SK-N-SH treated with all-trans-retinoic acid at 6 μM for 48 hours (cell line): Measurements from ENCODE around the gene NDUFAF4.

ENCODE experiments used
- ATAC-seq: fragments of 200-7000 bp; cut with Tn5 transposase; 3 replicates; pipeline ENCODE4 v1.9.1; 2020; ENCODE audit warnings: mild to moderate bottlenecking, moderate library complexity
- ARNTL ChIP-seq: fragments of 450-650 bp; formaldehyde crosslinking; IDR thresholded peaks from 2 replicates; pipeline ENCODE4 v1.5.0; 2020; ENCODE audit warnings: low read depth, mild to moderate bottlenecking, moderate library complexity, borderline replicate concordance
- BACH2 ChIP-seq: fragments of 250-450 bp; sonication (Bioruptor Pico); IDR thresholded peaks from 2 replicates; pipeline ENCODE4 v1.9.0; 2021; ENCODE audit warnings: mild to moderate bottlenecking, borderline replicate concordance
- CREB5 ChIP-seq: fragments of 250-450 bp; sonication (Bioruptor Pico); IDR thresholded peaks from 2 replicates; pipeline ENCODE4 v1.5.1; 2020; ENCODE audit warnings: low read depth, mild to moderate bottlenecking, moderate library complexity
- CSDC2 ChIP-seq: fragments of 250-450 bp; sonication (Bioruptor Pico); IDR thresholded peaks from 2 replicates; pipeline ENCODE4 v1.5.0; 2020; ENCODE audit warnings: mild to moderate bottlenecking, moderate library complexity
- ESRRG ChIP-seq: fragments of 250-450 bp; sonication (Bioruptor Pico); IDR thresholded peaks from 2 replicates; pipeline ENCODE4 v1.6.1; 2021; ENCODE audit warnings: mild to moderate bottlenecking
- GLIS3 ChIP-seq: fragments of 250-450 bp; sonication (Bioruptor Pico); IDR thresholded peaks from 2 replicates; pipeline ENCODE4 v1.5.0; 2020; ENCODE audit warnings: mild to moderate bottlenecking, moderate library complexity
- ISL1 ChIP-seq: fragments of 250-450 bp; sonication (Bioruptor Pico); IDR thresholded peaks from 2 replicates; pipeline ENCODE4 v2.1.2; 2022; ENCODE audit warnings: mild to moderate bottlenecking, moderate library complexity
- PATZ1 ChIP-seq: fragments of 250-450 bp; sonication (Bioruptor Pico); IDR thresholded peaks from 2 replicates; pipeline ENCODE4 v1.8.0; 2020; ENCODE audit warnings: mild to moderate bottlenecking, moderate library complexity, borderline replicate concordance
- PPARA ChIP-seq: fragments of 250-450 bp; sonication (Bioruptor Pico); IDR thresholded peaks from 2 replicates; pipeline ENCODE4 v1.5.0; 2020; ENCODE audit warnings: mild to moderate bottlenecking, borderline replicate concordance
- TCF4 ChIP-seq: fragments of 250-450 bp; sonication (Bioruptor Pico); IDR thresholded peaks from 2 replicates; pipeline ENCODE4 v1.8.0; 2021; ENCODE audit warnings: mild to moderate bottlenecking, moderate library complexity, borderline replicate concordance
- TOX ChIP-seq: fragments of 250-450 bp; sonication (Bioruptor Pico); IDR thresholded peaks from 2 replicates; pipeline ENCODE4 v1.8.0; 2021; ENCODE audit warnings: mild to moderate bottlenecking, moderate library complexity, borderline replicate concordance
- ZC3H10 ChIP-seq: fragments of 250-450 bp; sonication (Bioruptor Pico); IDR thresholded peaks from 2 replicates; pipeline ENCODE4 v1.5.1; 2021; ENCODE audit warnings: mild to moderate bottlenecking, moderate library complexity
- ZFP3 ChIP-seq: fragments of 250-450 bp; sonication (Bioruptor Pico); IDR thresholded peaks from 2 replicates; pipeline ENCODE4 v1.5.0; 2020; ENCODE audit warnings: mild to moderate bottlenecking, moderate library complexity
- ZFP30 ChIP-seq: fragments of 450-650 bp; formaldehyde crosslinking; IDR thresholded peaks from 2 replicates; pipeline ENCODE4 v1.5.0; 2022; ENCODE audit warnings: mild to moderate bottlenecking, moderate library complexity
- ZNF565 ChIP-seq: fragments of 450-650 bp; formaldehyde crosslinking; conservative IDR thresholded peaks from 2 replicates; pipeline ENCODE4 v1.5.0; 2020; ENCODE audit warnings: low read depth, mild to moderate bottlenecking, moderate library complexity
- ZNF8 ChIP-seq: fragments of 450-650 bp; formaldehyde crosslinking; IDR thresholded peaks from 2 replicates; pipeline ENCODE4 v1.5.0; 2020; ENCODE audit warnings: mild to moderate bottlenecking, moderate library complexity
- TF ChIP-seq, protein P1 (sequence below): fragments of 250-450 bp; sonication (Bioruptor Pico); IDR thresholded peaks from 2 replicates; pipeline ENCODE4 v1.8.0; 2021; ENCODE audit warnings: low read depth, mild to moderate bottlenecking, moderate library complexity, borderline replicate concordance
- TF ChIP-seq, protein P2 (sequence below): fragments of 250-450 bp; sonication (Bioruptor Pico); IDR thresholded peaks from 2 replicates; pipeline ENCODE4 v1.5.0; 2020; ENCODE audit warnings: mild to moderate bottlenecking, moderate library complexity
- TF ChIP-seq, protein P3 (sequence below): fragments of 250-450 bp; sonication (Bioruptor Pico); IDR thresholded peaks from 2 replicates; pipeline ENCODE4 v1.5.1; 2021; ENCODE audit warnings: mild to moderate bottlenecking, moderate library complexity

NDUFAF4 gene

DNA sequence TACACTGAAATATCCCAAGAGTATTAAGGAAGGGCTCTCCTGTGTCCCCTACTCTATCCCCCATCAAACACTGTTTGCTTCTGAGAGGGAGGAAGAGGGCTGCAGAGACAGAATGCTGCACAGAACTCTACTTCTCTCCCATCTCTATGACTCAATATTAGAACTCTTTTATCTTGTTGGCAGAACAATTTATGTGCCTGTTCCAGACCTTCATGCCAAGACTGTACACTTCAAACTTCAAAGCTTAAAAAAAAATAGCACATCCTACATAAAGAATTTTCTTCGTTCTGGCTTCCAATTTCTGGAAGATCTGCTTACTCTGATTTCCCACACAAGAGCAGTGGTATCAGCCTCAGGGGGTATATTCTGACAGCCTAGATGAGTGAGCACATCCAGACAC, 40.8 kb downstream of the NDUFAF4 start:
- TF ChIP-seq ZFP30: no peak
- TF ChIP-seq, protein P1, sequence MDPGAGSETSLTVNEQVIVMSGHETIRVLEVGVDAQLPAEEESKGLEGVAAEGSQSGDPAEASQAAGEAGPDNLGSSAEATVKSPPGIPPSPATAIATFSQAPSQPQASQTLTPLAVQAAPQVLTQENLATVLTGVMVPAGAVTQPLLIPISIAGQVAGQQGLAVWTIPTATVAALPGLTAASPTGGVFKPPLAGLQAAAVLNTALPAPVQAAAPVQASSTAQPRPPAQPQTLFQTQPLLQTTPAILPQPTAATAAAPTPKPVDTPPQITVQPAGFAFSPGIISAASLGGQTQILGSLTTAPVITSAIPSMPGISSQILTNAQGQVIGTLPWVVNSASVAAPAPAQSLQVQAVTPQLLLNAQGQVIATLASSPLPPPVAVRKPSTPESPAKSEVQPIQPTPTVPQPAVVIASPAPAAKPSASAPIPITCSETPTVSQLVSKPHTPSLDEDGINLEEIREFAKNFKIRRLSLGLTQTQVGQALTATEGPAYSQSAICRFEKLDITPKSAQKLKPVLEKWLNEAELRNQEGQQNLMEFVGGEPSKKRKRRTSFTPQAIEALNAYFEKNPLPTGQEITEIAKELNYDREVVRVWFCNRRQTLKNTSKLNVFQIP: no peak
- no peak for TF ChIP-seq TOX (CRISPR knock-in tag)
- TF ChIP-seq ZNF565: no peak
- no peak for TF ChIP-seq CREB5 (CRISPR knock-in tag)
- TF ChIP-seq ZFP3 (CRISPR knock-in tag): no peak
- no peak for TF ChIP-seq ZNF8 (CRISPR knock-in tag)
- no peak for TF ChIP-seq TCF4 (CRISPR knock-in tag)
- no peak for TF ChIP-seq PATZ1
- TF ChIP-seq ZC3H10 (CRISPR knock-in tag): no peak
- TF ChIP-seq, all 23 proteins: peak for 0
- ATAC-seq: no peak

GRCh38 chr6:96853083-96853482, 44.6 kb downstream of the NDUFAF4 start:
- no peak for ATAC-seq
- no peak for TF ChIP-seq ESRRG
- TF ChIP-seq ISL1: no peak
- TF ChIP-seq TCF4 (CRISPR knock-in tag): no peak
- TF ChIP-seq ARNTL (CRISPR knock-in tag): no peak
- TF ChIP-seq PPARA (CRISPR knock-in tag): no peak
- TF ChIP-seq BACH2: no peak
- no peak for TF ChIP-seq ZNF8 (CRISPR knock-in tag)
- no peak for TF ChIP-seq GLIS3 (CRISPR knock-in tag)
- no peak for TF ChIP-seq ZFP3 (CRISPR knock-in tag)
- TF ChIP-seq CSDC2: no peak
- TF ChIP-seq ZNF565: no peak
- no peak for TF ChIP-seq TOX (CRISPR knock-in tag)

DNA sequence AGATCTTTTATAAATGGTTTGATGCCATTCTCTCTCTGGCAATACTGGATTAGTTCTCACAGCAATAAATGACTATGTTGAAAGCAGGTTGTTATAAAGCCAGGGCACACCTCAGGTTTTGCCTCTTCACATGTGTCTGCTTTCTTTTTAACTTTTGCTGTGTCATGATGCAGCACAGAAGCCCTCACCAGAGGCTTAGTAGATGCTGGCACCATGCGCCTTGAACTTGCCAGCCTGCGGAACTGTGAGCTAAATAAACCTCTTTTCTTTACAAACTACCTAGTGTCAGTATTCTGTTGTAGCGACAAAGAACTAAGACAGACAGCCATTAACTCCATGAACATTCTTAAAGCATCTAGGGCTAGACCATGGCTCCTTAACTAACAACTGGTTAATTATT, 45.1 kb downstream of the NDUFAF4 start:
- TF ChIP-seq ZNF8 (CRISPR knock-in tag): no peak
- TF ChIP-seq, protein P2, sequence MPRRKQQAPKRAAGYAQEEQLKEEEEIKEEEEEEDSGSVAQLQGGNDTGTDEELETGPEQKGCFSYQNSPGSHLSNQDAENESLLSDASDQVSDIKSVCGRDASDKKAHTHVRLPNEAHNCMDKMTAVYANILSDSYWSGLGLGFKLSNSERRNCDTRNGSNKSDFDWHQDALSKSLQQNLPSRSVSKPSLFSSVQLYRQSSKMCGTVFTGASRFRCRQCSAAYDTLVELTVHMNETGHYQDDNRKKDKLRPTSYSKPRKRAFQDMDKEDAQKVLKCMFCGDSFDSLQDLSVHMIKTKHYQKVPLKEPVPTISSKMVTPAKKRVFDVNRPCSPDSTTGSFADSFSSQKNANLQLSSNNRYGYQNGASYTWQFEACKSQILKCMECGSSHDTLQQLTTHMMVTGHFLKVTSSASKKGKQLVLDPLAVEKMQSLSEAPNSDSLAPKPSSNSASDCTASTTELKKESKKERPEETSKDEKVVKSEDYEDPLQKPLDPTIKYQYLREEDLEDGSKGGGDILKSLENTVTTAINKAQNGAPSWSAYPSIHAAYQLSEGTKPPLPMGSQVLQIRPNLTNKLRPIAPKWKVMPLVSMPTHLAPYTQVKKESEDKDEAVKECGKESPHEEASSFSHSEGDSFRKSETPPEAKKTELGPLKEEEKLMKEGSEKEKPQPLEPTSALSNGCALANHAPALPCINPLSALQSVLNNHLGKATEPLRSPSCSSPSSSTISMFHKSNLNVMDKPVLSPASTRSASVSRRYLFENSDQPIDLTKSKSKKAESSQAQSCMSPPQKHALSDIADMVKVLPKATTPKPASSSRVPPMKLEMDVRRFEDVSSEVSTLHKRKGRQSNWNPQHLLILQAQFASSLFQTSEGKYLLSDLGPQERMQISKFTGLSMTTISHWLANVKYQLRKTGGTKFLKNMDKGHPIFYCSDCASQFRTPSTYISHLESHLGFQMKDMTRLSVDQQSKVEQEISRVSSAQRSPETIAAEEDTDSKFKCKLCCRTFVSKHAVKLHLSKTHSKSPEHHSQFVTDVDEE (CRISPR knock-in tag): no peak
- TF ChIP-seq, protein P3, sequence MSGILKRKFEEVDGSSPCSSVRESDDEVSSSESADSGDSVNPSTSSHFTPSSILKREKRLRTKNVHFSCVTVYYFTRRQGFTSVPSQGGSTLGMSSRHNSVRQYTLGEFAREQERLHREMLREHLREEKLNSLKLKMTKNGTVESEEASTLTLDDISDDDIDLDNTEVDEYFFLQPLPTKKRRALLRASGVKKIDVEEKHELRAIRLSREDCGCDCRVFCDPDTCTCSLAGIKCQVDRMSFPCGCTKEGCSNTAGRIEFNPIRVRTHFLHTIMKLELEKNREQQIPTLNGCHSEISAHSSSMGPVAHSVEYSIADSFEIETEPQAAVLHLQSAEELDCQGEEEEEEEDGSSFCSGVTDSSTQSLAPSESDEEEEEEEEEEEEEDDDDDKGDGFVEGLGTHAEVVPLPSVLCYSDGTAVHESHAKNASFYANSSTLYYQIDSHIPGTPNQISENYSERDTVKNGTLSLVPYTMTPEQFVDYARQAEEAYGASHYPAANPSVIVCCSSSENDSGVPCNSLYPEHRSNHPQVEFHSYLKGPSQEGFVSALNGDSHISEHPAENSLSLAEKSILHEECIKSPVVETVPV (CRISPR knock-in tag): no peak
- TF ChIP-seq CSDC2: no peak
- TF ChIP-seq TOX (CRISPR knock-in tag): no peak
- TF ChIP-seq ZC3H10 (CRISPR knock-in tag): no peak
- TF ChIP-seq, protein P1: no peak
- no peak for TF ChIP-seq ZNF565
- no peak for TF ChIP-seq PATZ1
- no peak for TF ChIP-seq ISL1
- TF ChIP-seq, all 23 proteins: peak for 0
- ATAC-seq: no peak
